IMR-90 (cell line): ENCODE results near the gene FBXL19.

ENCODE experiments used
- BHLHE40 ChIP-seq: fragments of 150-350 bp; IDR thresholded peaks from 2 replicates; pipeline ENCODE4 v1.6.1; 2016; ENCODE audit warnings: mild to moderate bottlenecking, low read depth, low read length
- CEBPB ChIP-seq: IDR thresholded peaks from 2 replicates; pipeline ENCODE4 v1.6.1; 2012; ENCODE audit warnings: low read depth, low read length, improper control_type of control experiment
- MXI1 ChIP-seq: IDR thresholded peaks from 2 replicates; pipeline ENCODE4 v1.6.1; 2012; ENCODE audit warnings: low read depth, mild to moderate bottlenecking, low read length, moderate library complexity, borderline replicate concordance
- POLR2A ChIP-seq: IDR thresholded peaks from 2 replicates; pipeline ENCODE4 v1.6.1; 2012; ENCODE audit warnings: mild to moderate bottlenecking, low read depth, low read length
- RAD21 ChIP-seq: IDR thresholded peaks from 2 replicates; pipeline ENCODE4 v1.6.1; 2012; ENCODE audit warnings: low read length, improper control_type of control experiment
- RCOR1 ChIP-seq: IDR thresholded peaks from 2 replicates; pipeline ENCODE4 v1.6.1; 2012; ENCODE audit warnings: mild to moderate bottlenecking, low read length, improper control_type of control experiment; ENCODE audit not compliant: insufficient replicate concordance
- TF ChIP-seq, protein P1 (sequence below): conservative IDR thresholded peaks from 2 replicates; pipeline ENCODE4 v1.5.1; 2012; ENCODE audit warnings: mild to moderate bottlenecking, low read depth, low read length, improper control_type of control experiment
- TF ChIP-seq, protein P2 (sequence below): fragments of 150-350 bp; IDR thresholded peaks from 2 replicates; pipeline ENCODE4 v1.6.1; 2016; ENCODE audit warnings: low read depth, mild to moderate bottlenecking, low read length, moderate library complexity, borderline replicate concordance

DNA sequence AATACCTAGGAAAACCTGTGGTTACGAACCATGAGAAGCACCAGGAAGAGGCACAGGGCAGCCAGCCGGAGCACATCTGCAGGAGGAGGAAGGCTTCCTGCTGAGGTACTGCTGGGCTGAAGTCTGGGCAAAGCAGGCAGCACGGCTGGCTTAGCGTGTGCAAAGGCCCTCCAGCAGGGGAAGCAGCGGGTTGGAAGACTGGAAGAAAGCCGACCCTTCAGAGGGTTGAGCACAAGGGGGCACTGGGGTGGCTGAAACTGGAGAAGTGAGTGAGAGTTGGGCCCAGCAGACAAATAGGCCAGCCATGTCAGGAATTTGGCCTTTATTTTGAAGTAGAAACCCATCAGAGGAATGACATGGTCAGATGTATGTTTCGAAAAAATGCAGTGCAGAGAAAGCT, 49.5 kb downstream of the FBXL19 start:
- no peak for TF ChIP-seq RCOR1
- TF ChIP-seq, protein P1, sequence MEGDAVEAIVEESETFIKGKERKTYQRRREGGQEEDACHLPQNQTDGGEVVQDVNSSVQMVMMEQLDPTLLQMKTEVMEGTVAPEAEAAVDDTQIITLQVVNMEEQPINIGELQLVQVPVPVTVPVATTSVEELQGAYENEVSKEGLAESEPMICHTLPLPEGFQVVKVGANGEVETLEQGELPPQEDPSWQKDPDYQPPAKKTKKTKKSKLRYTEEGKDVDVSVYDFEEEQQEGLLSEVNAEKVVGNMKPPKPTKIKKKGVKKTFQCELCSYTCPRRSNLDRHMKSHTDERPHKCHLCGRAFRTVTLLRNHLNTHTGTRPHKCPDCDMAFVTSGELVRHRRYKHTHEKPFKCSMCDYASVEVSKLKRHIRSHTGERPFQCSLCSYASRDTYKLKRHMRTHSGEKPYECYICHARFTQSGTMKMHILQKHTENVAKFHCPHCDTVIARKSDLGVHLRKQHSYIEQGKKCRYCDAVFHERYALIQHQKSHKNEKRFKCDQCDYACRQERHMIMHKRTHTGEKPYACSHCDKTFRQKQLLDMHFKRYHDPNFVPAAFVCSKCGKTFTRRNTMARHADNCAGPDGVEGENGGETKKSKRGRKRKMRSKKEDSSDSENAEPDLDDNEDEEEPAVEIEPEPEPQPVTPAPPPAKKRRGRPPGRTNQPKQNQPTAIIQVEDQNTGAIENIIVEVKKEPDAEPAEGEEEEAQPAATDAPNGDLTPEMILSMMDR = peak; percentile 38
- TF ChIP-seq RAD21 = peak; percentile 35; the same call in 1 of the 2 replicates
- no peak for TF ChIP-seq BHLHE40
- TF ChIP-seq MXI1 = no peak
- TF ChIP-seq POLR2A = no peak
- TF ChIP-seq, protein P2, sequence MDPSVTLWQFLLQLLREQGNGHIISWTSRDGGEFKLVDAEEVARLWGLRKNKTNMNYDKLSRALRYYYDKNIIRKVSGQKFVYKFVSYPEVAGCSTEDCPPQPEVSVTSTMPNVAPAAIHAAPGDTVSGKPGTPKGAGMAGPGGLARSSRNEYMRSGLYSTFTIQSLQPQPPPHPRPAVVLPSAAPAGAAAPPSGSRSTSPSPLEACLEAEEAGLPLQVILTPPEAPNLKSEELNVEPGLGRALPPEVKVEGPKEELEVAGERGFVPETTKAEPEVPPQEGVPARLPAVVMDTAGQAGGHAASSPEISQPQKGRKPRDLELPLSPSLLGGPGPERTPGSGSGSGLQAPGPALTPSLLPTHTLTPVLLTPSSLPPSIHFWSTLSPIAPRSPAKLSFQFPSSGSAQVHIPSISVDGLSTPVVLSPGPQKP = no peak
- no peak for TF ChIP-seq CEBPB
